Fibroblast of skin of abdomen (primary cell): ENCODE measurements around the gene CKS1B.

ENCODE experiments used
- DNase-seq: peaks from one replicate; pipeline ENCODE4 v3.0.0-alpha.2; 2013

The CKS1B gene

GRCh38 chr1:155003227-155003765 lies 28.8 kb downstream of the CKS1B start:
- DNase-seq, result no peak

DNA sequence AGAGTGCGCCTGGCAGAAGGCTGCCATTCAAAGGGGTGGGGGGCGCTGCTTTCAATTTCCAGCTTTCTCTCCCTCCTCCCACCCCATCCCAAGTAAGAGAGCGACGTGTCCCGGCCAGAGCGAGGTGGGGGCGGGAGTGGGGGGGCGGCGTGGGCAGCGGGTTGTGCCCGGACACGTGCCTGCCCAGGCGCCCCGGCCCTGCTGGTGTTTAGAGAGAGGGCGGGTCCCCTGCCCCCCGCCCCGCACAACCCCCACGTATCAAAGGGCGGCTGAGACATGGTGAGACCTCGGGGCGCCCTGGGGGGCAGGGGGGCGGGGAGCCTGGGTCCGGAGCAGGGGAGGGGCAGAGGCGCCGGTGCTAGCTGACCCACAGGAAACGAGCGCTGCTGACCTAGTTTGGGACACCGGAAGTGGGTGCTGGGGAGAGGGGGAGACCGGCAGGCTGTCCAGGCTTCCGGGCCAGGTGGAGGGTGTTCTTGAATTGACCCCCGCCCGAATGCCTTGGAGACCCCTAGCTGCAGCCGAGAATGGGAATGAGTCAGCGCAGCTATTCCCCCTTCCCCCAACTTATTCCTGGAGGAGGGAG lies 29.4 kb downstream of the CKS1B start:
- peak; percentile 40 for DNase-seq

GRCh38 chr1:155004352-155005075 lies 30.0 kb downstream of the CKS1B start:
- no peak for DNase-seq

GRCh38 chr1:155005076-155006011 lies 30.9 kb downstream of the CKS1B start:
- no peak for DNase-seq

GRCh38 chr1:155006601-155007101 lies 32.2 kb downstream of the CKS1B start:
- DNase-seq, result no peak

DNA sequence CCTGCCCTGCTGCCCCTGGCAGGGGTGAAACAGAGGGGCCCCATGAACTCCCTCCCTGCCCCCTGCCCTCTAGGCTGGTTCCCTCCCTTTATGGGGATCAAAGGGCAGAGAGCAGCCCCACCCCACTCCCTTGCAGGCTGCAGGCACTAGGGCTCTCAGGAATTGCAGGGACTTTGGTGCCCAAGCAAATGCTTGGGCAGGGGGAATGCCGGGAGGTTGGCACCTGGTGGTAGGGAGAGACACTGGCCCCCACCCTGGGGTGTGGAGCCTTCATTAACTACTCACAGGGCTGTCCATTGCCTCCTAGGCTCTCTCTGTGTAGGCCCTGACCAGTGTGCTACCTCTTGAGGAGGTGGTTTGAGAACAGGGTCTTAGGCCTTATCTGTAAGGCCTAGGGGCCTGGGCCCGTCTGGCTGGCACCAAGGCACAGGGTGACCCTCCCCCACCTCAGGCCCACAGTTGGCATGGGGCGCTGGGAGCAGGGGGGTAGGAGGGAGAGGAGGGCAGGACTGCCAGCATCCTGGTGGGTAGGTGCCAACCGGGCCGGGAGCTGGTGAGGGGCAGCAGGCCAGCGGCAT lies 32.9 kb downstream of the CKS1B start:
- no peak for DNase-seq

DNA sequence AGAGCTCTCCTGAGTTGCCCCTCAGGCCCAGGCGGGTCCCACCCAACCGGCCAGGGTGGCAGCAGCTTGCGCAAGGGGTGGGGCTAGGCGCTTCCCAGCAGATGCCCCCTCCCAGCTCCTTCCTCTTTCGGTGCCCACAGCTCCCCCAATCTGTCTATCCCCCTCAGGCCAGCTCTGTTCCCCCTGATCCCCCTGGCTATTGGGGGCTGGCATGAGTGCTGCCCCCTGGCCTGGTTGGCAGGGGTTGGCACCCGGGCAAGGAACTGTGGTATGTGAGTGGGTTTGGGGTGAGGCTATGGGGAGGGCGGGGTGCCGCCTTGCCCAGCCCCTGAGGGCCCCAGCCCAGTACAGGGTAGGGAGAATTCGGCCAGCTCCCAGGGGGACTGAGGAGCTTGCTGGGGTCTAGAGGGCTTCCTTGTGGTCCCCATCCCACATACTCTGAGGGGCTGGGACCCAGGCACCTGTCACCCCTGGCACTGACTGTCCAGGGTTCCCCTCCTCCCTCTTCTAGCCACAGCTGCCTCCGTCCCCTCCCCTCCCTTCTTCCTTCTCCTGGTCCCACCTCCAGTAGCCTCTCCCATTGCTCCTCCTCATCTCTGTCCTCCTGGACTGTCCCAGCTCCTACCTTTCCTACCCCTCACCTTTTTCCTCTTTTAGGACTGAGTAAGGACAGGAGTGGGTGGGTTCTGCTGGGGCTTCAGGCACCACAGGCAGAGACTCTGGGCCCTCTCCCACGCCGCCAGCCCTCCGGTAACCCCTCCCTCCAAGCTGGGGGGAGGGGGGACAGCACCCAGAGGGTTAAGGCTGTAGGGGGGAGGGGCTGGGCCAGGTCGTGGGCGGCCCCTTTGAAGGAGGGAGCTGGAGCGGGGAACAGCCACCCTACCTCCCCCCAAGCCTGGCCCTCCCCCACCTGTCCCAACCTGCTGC lies 33.8 kb downstream of the CKS1B start:
- DNase-seq, result no peak

DNA sequence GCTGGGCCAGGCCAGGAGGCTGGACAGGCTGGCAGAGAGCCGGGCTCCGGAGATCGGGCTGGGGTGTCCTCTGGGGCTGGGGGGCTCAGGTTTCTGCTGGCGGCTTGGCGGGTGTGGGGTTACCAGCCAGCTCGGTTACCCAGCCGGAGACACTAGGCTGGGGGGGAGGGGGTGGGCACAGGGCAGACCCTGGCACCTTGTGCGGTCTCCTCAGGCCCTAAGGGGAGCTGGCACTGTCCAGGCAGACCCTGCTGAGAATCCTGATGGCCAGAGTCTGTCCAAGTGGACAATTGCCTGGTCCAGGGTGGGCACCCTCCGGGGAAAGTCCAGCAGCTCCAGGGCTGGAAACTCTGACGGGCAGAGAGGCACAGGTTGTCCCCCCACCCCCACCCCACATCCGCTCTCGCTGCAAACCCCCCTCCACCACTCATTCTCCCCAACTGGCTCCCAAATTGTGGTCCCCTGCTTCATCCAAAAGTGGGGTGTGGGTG lies 34.8 kb downstream of the CKS1B start:
- no peak for DNase-seq

- no peak for DNase-seq
Observed at GRCh38 chr1:155009742-155010141, 35.3 kb downstream of the CKS1B start.

GRCh38 chr1:155010211-155010918 lies 35.9 kb downstream of the CKS1B start:
- DNase-seq, result no peak

DNA sequence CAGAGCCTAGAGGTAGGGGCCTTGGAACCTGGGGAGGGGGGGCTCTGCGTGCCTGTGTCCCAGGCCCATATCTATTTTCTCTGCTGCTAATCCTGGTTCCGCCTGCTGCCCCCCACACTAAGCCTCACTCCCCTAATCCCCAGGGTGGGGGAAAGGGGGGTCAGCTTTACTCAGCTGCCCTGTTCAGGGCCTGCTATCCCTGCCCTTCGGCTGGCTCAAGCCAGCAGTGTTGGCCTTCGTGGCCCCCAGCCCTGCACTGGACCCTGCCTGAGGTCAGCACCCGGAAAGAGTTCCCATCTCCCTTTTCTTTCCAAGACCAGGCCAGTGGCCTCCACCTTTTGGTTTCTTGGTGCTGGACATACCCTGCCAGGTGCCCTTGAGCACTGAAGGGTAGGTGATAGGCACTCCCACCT lies 36.5 kb downstream of the CKS1B start:
- no peak for DNase-seq

DNA sequence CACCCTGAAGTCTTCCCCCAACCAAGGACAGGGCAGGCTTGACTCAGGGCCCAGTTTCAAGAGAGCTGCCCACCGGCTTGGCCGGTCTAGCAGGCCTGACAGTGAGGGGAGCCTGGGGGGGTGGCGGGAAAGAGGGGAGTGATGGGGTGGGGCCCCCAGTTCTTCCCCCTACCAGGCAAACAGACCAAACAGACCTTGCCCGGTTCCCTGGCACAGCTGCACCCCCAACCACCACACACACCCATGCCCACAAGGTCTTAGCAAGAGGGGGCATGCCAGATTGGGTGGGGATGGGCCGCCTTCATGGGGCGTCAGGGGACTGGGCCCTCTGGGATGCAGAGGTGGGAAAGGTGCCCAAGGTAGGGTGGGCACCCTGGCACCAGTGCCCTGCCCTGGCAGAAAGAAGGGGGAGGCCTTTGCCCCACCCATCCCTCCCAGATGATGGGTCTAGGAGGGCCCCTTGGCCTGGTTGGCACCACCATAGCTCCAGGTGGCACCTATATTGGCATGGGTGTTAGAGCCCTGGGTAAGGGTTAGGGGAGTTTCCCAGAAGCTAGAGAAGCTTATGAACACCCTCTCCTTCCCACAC lies 37.0 kb downstream of the CKS1B start:
- DNase-seq, result no peak

GRCh38 chr1:155012026-155012546 lies 37.6 kb downstream of the CKS1B start:
- DNase-seq, result no peak

DNA sequence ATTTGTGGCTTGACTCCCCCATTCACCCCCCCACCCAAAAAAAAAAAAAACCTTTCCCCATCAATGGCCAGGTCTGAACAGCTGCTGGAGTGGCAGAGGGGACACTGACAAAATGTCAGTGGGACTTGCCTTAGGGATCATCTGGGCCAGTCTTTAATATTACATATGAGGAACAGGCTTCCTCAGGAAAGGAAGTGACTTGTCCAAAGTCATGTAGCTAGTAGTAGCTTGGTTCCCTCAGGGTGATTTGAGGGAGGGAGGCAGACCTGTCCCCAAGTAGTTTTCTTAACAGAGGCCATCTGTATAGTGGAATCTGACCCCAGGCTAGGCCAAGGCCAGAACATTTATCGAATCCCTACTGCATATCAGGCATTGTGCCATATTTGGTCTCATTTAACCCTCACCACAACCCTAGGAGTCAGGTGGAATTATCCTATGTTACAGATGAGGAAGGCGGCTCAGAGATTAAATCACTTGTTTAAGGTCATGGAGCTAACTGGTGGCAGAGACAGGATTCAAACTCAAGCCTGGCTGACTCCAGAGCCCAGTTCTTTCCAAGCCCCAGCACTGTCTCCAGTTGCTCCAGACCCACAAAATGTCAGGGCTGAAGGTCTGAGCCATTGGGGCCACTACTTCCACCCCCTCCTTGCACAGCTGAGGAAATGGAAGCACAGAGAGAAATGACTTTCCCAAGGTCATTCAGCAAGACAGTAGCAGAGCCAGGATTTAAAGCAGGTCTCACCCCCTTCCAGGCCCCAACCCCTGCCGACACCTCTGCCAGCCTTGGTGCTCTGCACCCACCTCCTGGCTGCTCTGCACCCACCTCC lies 38.5 kb downstream of the CKS1B start:
- no peak for DNase-seq

DNA sequence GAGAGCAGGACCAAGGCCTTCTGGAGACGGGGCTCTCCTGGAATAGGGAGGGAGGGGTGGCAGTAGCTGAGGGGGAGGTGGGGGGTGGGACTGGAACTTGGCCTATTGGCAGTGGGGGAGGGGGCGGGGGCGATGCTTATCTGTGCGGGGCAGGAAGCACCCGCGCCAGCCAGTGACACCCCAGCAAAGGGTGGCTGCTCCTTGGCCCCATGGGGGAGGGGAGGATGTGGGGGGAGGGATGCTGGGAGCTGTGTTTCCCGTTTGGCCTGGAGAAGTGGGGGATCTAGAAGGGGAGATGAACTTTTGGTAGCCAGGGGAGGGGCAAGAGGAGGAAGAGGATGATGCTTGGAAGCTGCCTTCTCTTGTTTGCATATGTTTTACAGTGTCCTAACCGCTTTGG lies 39.2 kb downstream of the CKS1B start:
- DNase-seq, result no peak

GRCh38 chr1:155014709-155015508 lies 40.4 kb downstream of the CKS1B start:
- DNase-seq, result no peak

DNA sequence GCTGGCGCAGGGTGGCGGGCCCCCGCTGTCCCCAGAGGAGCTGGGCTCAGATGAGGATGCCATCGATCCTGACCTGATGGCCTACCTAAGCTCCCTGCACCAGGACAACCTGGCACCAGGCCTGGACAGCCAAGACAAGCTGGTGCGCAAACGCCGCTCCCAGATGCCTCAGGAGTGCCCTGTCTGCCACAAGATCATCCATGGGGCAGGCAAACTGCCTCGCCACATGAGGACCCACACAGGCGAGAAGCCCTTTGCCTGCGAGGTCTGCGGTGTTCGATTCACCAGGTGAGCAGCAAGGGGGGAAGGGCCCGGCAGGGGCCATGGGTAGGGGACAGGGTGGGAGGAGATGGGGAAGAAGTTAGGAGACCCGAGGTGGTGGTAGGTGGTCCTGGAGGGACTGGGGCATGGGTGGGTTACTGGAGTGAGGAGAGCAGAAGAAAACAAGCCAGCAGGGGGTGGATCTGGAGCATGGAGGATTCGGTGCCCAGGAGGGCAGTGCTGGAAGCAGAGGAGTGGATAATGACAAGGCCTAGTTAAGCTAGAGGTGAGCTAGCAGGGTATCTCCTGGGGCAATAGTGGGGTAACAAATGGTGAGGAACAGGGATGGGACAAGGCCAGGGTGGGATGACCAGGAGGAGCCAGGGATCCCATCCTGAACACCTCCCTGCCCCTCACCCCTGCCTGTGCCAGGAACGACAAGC lies 41.2 kb downstream of the CKS1B start:
- no peak for DNase-seq
